ENCODE results near the gene SCYL2. TPM values are rescaled to one million over a fixed set of nuclear protein-coding genes. Genes with fewer than 3 reads are reported as not detected.

SCYL2 gene
- total RNA-seq, 1 experiment from 2014 or later, result 41.4 TPM

DNA sequence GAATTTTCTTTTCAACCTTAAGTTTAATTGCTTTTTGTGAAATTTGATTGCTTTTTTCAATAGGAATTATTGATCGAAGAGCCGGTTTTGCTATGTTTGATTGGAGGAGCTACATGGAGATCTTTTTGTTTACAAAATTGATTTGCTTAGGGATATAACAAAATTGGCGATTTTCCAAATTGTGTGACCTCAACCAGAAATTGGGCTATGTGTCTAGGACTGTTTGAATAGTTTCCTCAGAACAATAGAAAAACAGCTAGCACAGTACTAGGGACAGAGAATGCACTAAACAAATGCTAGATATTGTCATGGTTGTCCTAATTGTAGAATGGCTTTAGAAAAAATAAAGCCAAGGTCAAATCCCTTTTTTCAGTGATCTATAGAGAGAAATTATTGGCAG is 92.3 kb downstream of the SCYL2 start:
- no peak overlapping the region for H4K5ac ChIP-seq (ENCODE audit: insufficient read length, low read depth, low read length)
- H2BK20ac ChIP-seq (ENCODE audit: low read depth, low read length, poor library complexity, severe bottlenecking), result no peak overlapping the region
- no peak overlapping the region for H3K23ac ChIP-seq (ENCODE audit: insufficient read length, low read depth, low read length)
- H3K23me2 ChIP-seq (ENCODE audit: insufficient read length, low read depth, low read length, poor library complexity, severe bottlenecking), result no peaks in the 10 kb centered on the region
- no peak overlapping the region for H3K27ac Mint-ChIP-seq
- no peaks in the 10 kb centered on the region for H3K27me3 ChIP-seq (ENCODE audit: insufficient read depth, low read length)
- no peak overlapping the region for H2AFZ ChIP-seq (ENCODE audit: low read length)
- no peaks in the 10 kb centered on the region for H3K9me3 Mint-ChIP-seq
- H3K36me3 Mint-ChIP-seq (ENCODE audit: insufficient read depth in 1 of 3, low read depth in 3 of 3), result no peaks in the 10 kb centered on the region
- no peak overlapping the region for H2BK15ac ChIP-seq (ENCODE audit: low read depth, low read length)
- no peaks in the 10 kb centered on the region for H3K4me1 ChIP-seq (ENCODE audit: insufficient read depth, low read length)
- TF ChIP-seq, protein P1, sequence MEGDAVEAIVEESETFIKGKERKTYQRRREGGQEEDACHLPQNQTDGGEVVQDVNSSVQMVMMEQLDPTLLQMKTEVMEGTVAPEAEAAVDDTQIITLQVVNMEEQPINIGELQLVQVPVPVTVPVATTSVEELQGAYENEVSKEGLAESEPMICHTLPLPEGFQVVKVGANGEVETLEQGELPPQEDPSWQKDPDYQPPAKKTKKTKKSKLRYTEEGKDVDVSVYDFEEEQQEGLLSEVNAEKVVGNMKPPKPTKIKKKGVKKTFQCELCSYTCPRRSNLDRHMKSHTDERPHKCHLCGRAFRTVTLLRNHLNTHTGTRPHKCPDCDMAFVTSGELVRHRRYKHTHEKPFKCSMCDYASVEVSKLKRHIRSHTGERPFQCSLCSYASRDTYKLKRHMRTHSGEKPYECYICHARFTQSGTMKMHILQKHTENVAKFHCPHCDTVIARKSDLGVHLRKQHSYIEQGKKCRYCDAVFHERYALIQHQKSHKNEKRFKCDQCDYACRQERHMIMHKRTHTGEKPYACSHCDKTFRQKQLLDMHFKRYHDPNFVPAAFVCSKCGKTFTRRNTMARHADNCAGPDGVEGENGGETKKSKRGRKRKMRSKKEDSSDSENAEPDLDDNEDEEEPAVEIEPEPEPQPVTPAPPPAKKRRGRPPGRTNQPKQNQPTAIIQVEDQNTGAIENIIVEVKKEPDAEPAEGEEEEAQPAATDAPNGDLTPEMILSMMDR (conservative IDR thresholded peaks at IDR 0.05), result no peak
- H3K4me1 Mint-ChIP-seq, result peaks cover 12 to 23% of the 10 kb centered on the region in 2 experiments
- H2AK5ac ChIP-seq (ENCODE audit: insufficient read length, low read length), result no peak overlapping the region
- H3K9me3 ChIP-seq (ENCODE audit: control insufficient read depth, low read depth, low read length), result no peaks in the 10 kb centered on the region
- H3K27ac ChIP-seq (ENCODE audit: insufficient read length, low read depth, low read length), result no peak overlapping the region
- H2BK5ac ChIP-seq (ENCODE audit: insufficient read length, low read length), result no peak overlapping the region
- H2BK120ac ChIP-seq (ENCODE audit: low read depth, low read length, poor library complexity, severe bottlenecking), result no peak overlapping the region
- DNase-seq, result no peak
- no peak overlapping the region for H3K18ac ChIP-seq (ENCODE audit: insufficient read length, low read depth, low read length)
- H3K4me3 Mint-ChIP-seq, result no peak overlapping the region
- H4K20me1 ChIP-seq (ENCODE audit: control insufficient read depth, insufficient read depth, insufficient read length), result no peaks in the 10 kb centered on the region
- H3K9ac ChIP-seq (ENCODE audit: extremely low read depth, insufficient read length, low read length), result no peak overlapping the region
- no peak overlapping the region for H3K4me2 ChIP-seq (ENCODE audit: insufficient read depth, insufficient read length, low read length)
- H3K79me1 ChIP-seq (ENCODE audit: insufficient read depth, low read depth, low read length, poor library complexity, severe bottlenecking), result no peaks in the 10 kb centered on the region
- H3K27me3 Mint-ChIP-seq (ENCODE audit: low read depth), result no peaks in the 10 kb centered on the region; the same call in none of the 2 replicates
- WGBS (ENCODE audit: extremely low coverage, insufficient read length, low lambda C conversion rate), result no CpG with 5 or more reads among the region's 3 CpGs
- no peak overlapping the region for H2BK12ac ChIP-seq (ENCODE audit: insufficient read length, low read depth, low read length)
- H3T11ph ChIP-seq (ENCODE audit: low read length), result no peak overlapping the region
- H3K4ac ChIP-seq (ENCODE audit: low read depth, low read length), result no peak overlapping the region
- H4K91ac ChIP-seq (ENCODE audit: insufficient read length, low read depth, low read length), result no peak overlapping the region
- no peak overlapping the region for H4K8ac ChIP-seq (replicated peaks; ENCODE audit: insufficient read length, low read depth, low read length)
- H3K79me2 ChIP-seq (ENCODE audit: insufficient read depth, low read length), result no peaks in the 10 kb centered on the region
- no peak overlapping the region for H3K14ac ChIP-seq (ENCODE audit: insufficient read depth, low read length)
- no peak overlapping the region for H3K56ac ChIP-seq (ENCODE audit: insufficient read length, low read depth, low read length)

Data from H9 (cell line).